ENCODE results near the gene LMNA. TPM values are rescaled to one million over a fixed set of nuclear protein-coding genes. Genes with fewer than 3 reads are reported as not detected.

Gene LMNA
- total RNA-seq, 4 donors from 2014 or later: 143 to 244 (median 220) TPM

DNA sequence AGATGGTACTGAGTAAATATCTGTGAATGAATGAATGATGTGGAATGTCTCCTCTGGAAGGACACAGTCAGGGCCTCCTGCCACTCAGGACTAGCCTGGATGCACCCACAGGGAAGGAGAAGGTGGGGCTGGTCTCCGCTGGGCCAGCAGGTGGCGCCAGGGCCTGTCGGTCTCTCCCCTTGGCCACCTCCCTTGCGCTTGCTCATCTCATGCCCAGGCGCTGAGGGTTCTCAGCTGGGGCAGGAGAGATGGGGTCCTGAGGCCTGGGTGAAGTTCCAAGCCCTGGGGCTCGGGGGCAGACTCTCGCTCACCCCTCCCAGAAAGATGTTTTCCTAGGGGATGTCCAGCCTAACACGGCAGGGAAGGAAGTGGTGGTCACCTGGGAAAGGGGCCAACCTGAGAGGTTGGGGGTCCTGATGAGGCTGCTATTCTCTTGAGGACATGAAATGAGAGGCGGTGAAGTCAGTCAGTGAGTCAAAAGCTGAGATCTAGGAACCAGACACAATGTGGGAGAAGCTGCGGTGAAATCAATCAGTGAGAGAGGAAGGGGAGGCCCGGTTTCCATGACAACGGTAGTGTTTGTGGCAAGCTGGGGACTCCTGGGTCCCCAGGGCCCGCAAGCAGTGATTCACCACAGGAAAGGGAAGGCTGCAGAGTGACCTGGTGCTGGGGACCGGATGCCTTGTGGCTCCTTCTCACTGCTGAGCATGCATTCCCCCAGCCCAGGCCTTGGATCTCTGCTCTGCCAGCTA is 17.7 kb upstream of the LMNA start:
- in situ Hi-C loops (cut with MboI; ENCODE audit: low sequenced_read_pairs in 4 of 4): loop anchor here in 3 of 4 donors (5.0 kb wide), 1 partner anchor 35 kb away; no protein-coding TSS in a partner anchor
- TF ChIP-seq, protein P1, sequence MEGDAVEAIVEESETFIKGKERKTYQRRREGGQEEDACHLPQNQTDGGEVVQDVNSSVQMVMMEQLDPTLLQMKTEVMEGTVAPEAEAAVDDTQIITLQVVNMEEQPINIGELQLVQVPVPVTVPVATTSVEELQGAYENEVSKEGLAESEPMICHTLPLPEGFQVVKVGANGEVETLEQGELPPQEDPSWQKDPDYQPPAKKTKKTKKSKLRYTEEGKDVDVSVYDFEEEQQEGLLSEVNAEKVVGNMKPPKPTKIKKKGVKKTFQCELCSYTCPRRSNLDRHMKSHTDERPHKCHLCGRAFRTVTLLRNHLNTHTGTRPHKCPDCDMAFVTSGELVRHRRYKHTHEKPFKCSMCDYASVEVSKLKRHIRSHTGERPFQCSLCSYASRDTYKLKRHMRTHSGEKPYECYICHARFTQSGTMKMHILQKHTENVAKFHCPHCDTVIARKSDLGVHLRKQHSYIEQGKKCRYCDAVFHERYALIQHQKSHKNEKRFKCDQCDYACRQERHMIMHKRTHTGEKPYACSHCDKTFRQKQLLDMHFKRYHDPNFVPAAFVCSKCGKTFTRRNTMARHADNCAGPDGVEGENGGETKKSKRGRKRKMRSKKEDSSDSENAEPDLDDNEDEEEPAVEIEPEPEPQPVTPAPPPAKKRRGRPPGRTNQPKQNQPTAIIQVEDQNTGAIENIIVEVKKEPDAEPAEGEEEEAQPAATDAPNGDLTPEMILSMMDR (IDR thresholded peaks at IDR 0.05 in 4 of 5, conservative IDR thresholded peaks at IDR 0.05 in 1 of 5): peak; percentile 97 to 98 (median 98)
- no peak for TF ChIP-seq POLR2A (IDR thresholded peaks at IDR 0.05)
- peak; percentile 85 to 90 for DNase-seq

GRCh38 chr1:156097499-156098178 is 16.9 kb upstream of the LMNA start:
- DNase-seq (no peak), ATAC-seq (no peak)
- no peaks in the 10 kb centered on the region for H3K9me3 ChIP-seq
- intact Hi-C loops (cut with DNase I; ENCODE audit: low total_unique reads) (loop anchor here (5.0 kb wide), 2 partner anchors 115 to 185 kb away; partner anchors contain the start of genes PMF1, SMG5 and TMEM79), in situ Hi-C loops (cut with MboI; ENCODE audit: low sequenced_read_pairs in 4 of 4) (loop anchor here in 3 of 4 donors (5.0 kb wide), 1 partner anchor 35 kb away; no protein-coding TSS in a partner anchor)
- peak overlapping the region; percentile 50 to 80 (median 74) for H3K27ac ChIP-seq
- H3K4me1 ChIP-seq: peaks cover 15 to 23% of the 10 kb centered on the region in 2 donors
- no peaks in the 10 kb centered on the region for H3K36me3 ChIP-seq
- no peak for TF ChIP-seq POLR2A (IDR thresholded peaks at IDR 0.05)
- TF ChIP-seq, protein P1 (IDR thresholded peaks at IDR 0.05 in 4 of 5, conservative IDR thresholded peaks at IDR 0.05 in 1 of 5): no peak
- H3K4me3 ChIP-seq: no peak overlapping the region
- no peaks in the 10 kb centered on the region for H3K27me3 ChIP-seq

More for the DNA sequence above, 17.7 kb upstream of the LMNA start:
- H3K4me3 ChIP-seq: no peak overlapping the region
- H3K27me3 ChIP-seq: no peaks in the 10 kb centered on the region
- peak overlapping the region; percentile 50 to 80 (median 74) for H3K27ac ChIP-seq
- no peaks in the 10 kb centered on the region for H3K36me3 ChIP-seq
- intact Hi-C loops (cut with DNase I; ENCODE audit: low total_unique reads): loop anchor here (1.0 to 5.0 kb wide), 3 partner anchors 33 to 185 kb away; partner anchors contain the start of genes PMF1, SMG5 and TMEM79
- no peaks in the 10 kb centered on the region for H3K9me3 ChIP-seq
- peaks cover 7 to 23% of the 10 kb centered on the region in 2 donors for H3K4me1 ChIP-seq
- ATAC-seq: peak; percentile 96 to 98

DNA sequence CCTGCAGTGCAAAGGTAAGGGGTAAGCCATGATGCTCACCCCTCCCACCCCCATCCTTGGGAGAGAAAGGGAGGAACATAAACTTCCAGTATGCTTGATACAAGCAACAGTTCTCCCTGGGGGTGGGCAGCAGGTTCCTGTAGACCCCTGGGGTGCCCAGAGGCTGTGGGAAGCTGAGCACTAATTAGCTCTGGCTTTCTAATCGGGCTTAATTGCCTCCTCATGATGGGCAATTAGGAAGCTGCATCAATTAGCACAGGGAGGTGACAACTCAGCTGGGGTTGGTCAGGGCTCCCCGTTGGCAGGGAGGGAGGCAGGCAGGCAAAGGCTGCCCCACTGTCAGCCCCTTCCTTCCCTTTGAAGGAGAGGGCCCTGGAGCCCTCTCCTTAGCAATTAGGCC is 15.7 kb upstream of the LMNA start:
- ATAC-seq (no peak), DNase-seq (no peak)
- Histone ChIP-seq H3K4me3 (no peak overlapping the region), H3K9me3 (no peaks in the 10 kb centered on the region), H3K4me1 (peaks cover 26 to 27% of the 10 kb centered on the region in 2 donors), H3K36me3 (no peaks in the 10 kb centered on the region), H3K27me3 (no peaks in the 10 kb centered on the region), H3K27ac (no peak overlapping the region)
- in situ Hi-C loops (cut with MboI; ENCODE audit: low sequenced_read_pairs in 4 of 4) (loop anchor here in 3 of 4 donors (5.0 kb wide), 1 partner anchor 34 kb away; no protein-coding TSS in a partner anchor), intact Hi-C loops (cut with DNase I; ENCODE audit: low total_unique reads) (loop anchor here (5.0 kb wide), 2 partner anchors 114 to 184 kb away; partner anchors contain the start of genes PMF1, SMG5 and TMEM79)
- TF ChIP-seq POLR2A (IDR thresholded peaks at IDR 0.05): no peak
- TF ChIP-seq, protein P1 (IDR thresholded peaks at IDR 0.05 in 4 of 5, conservative IDR thresholded peaks at IDR 0.05 in 1 of 5): no peak

GRCh38 chr1:156099282-156099681 is 15.2 kb upstream of the LMNA start:
- Histone ChIP-seq H3K4me3 (no peak overlapping the region), H3K27me3 (no peaks in the 10 kb centered on the region), H3K9me3 (no peaks in the 10 kb centered on the region), H3K36me3 (no peaks in the 10 kb centered on the region), H3K27ac (no peak overlapping the region), H3K4me1 (peaks cover 31% of the 10 kb centered on the region in 2 donors)
- DNase-seq: no peak
- TF ChIP-seq POLR2A (IDR thresholded peaks at IDR 0.05): no peak
- TF ChIP-seq, protein P1 (IDR thresholded peaks at IDR 0.05 in 4 of 5, conservative IDR thresholded peaks at IDR 0.05 in 1 of 5): no peak
- in situ Hi-C loops (cut with MboI; ENCODE audit: low sequenced_read_pairs in 4 of 4): loop anchor here in 3 of 4 donors (5.0 kb wide), 1 partner anchor 33 kb away; no protein-coding TSS in a partner anchor
- ATAC-seq: no peak
- intact Hi-C loops (cut with DNase I; ENCODE audit: low total_unique reads): loop anchor here (5.0 kb wide), 2 partner anchors 113 to 183 kb away; partner anchors contain the start of genes PMF1, SMG5 and TMEM79

Data from gastrocnemius medialis (tissue), 4 donors.